ENCODE measurements around the gene HSDL2.

The HSDL2 gene

GRCh38 chr9:112401175-112401815, 21.4 kb downstream of the HSDL2 start:
- ChIA-PET CTCF (interaction anchor here (1.2 kb wide), 1 partner anchor 14 kb away, joined by 3 read pairs; no protein-coding TSS in a partner anchor), POLR2A (no interaction called here)

GRCh38 chr9:112403614-112404201, 23.8 kb downstream of the HSDL2 start:
- TF ChIP-seq CTCF (IDR thresholded peaks at IDR 0.05; ENCODE audit: insufficient read depth, low read length, missing control alignments): no peak
- no peak for DNase-seq (ENCODE audit: low read depth, low spot score)
- POLR2A ChIA-PET: no interaction called here
- H3K4me3 ChIP-seq (ENCODE audit: low read depth, low read length): no peak overlapping the region
- CTCF ChIA-PET: interaction anchor here (1.6 kb wide), 1 partner anchor 307 kb away, joined by 5 read pairs; no protein-coding TSS in a partner anchor

More at GRCh38 chr9:112401175-112401815, 21.4 kb downstream of the HSDL2 start:
- no peak for TF ChIP-seq CTCF (IDR thresholded peaks at IDR 0.05; ENCODE audit: insufficient read depth, low read length, missing control alignments)
- no peak for DNase-seq (ENCODE audit: low read depth, low spot score)
- H3K4me3 ChIP-seq (ENCODE audit: low read depth, low read length): no peak overlapping the region

- H3K4me3 ChIP-seq (ENCODE audit: low read depth, low read length): no peak overlapping the region
- peak; percentile 41 for DNase-seq (ENCODE audit: low read depth, low spot score)
- ChIA-PET CTCF (no interaction called here), POLR2A (no interaction called here)
- no peak for TF ChIP-seq CTCF (IDR thresholded peaks at IDR 0.05; ENCODE audit: insufficient read depth, low read length, missing control alignments)
Measured at GRCh38 chr9:112404508-112404932, 24.6 kb downstream of the HSDL2 start.

- no peak overlapping the region for H3K4me3 ChIP-seq (ENCODE audit: low read depth, low read length)
- TF ChIP-seq CTCF (IDR thresholded peaks at IDR 0.05; ENCODE audit: insufficient read depth, low read length, missing control alignments): no peak
- ChIA-PET POLR2A (no interaction called here), CTCF (no interaction called here)
- DNase-seq (ENCODE audit: low read depth, low spot score): no peak
Measured at GRCh38 chr9:112408275-112408674, 28.4 kb downstream of the HSDL2 start.

GRCh38 chr9:112408819-112409218, 28.9 kb downstream of the HSDL2 start:
- no peak overlapping the region for H3K4me3 ChIP-seq (ENCODE audit: low read depth, low read length)
- no peak for TF ChIP-seq CTCF (IDR thresholded peaks at IDR 0.05; ENCODE audit: insufficient read depth, low read length, missing control alignments)
- no peak for DNase-seq (ENCODE audit: low read depth, low spot score)
- CTCF ChIA-PET: no interaction called here
- POLR2A ChIA-PET: no interaction called here

- ChIA-PET CTCF (no interaction called here), POLR2A (no interaction called here)
- no peak for DNase-seq (ENCODE audit: low read depth, low spot score)
- no peak overlapping the region for H3K4me3 ChIP-seq (ENCODE audit: low read depth, low read length)
- no peak for TF ChIP-seq CTCF (IDR thresholded peaks at IDR 0.05; ENCODE audit: insufficient read depth, low read length, missing control alignments)
Measured at GRCh38 chr9:112409758-112410157, 29.9 kb downstream of the HSDL2 start.
